ENCODE results near the gene CEP41.

- TF ChIP-seq, protein P1, sequence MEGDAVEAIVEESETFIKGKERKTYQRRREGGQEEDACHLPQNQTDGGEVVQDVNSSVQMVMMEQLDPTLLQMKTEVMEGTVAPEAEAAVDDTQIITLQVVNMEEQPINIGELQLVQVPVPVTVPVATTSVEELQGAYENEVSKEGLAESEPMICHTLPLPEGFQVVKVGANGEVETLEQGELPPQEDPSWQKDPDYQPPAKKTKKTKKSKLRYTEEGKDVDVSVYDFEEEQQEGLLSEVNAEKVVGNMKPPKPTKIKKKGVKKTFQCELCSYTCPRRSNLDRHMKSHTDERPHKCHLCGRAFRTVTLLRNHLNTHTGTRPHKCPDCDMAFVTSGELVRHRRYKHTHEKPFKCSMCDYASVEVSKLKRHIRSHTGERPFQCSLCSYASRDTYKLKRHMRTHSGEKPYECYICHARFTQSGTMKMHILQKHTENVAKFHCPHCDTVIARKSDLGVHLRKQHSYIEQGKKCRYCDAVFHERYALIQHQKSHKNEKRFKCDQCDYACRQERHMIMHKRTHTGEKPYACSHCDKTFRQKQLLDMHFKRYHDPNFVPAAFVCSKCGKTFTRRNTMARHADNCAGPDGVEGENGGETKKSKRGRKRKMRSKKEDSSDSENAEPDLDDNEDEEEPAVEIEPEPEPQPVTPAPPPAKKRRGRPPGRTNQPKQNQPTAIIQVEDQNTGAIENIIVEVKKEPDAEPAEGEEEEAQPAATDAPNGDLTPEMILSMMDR (IDR thresholded peaks at IDR 0.05), result no peak
- TF ChIP-seq POLR2A (IDR thresholded peaks at IDR 0.05), result no peak
These were observed 19.1 kb downstream of the CEP41 start for GRCh38 chr7:130421684-130422083.
